NT2/D1 (cell line): ENCODE data around the gene DDAH1.

Experiments used
- YY1 ChIP-seq: IDR thresholded peaks from 2 replicates; pipeline ENCODE4 v1.6.1; 2011; ENCODE audit not compliant: insufficient read length, insufficient read depth
- ZNF274 ChIP-seq: IDR thresholded peaks from 2 replicates; pipeline ENCODE4 v1.6.1; 2011; ENCODE audit warnings: mild to moderate bottlenecking, low read depth, low read length

- TF ChIP-seq YY1, result no peak
- TF ChIP-seq ZNF274, result no peak
Measured at GRCh38 chr1:85342207-85342606, 122.8 kb downstream of the DDAH1 start.
